GM12873 (cell line): Measurements from ENCODE around the gene GHDC.

Experiments
- CTCF ChIP-seq: IDR thresholded peaks from 2 replicates; pipeline ENCODE4 v1.5.1; 2012; ENCODE audit warnings: low read depth, mild to moderate bottlenecking, moderate library complexity, low read length, control low read depth; ENCODE audit not compliant: insufficient read depth; ENCODE audit errors: missing control alignments

GHDC gene

GRCh38 chr17:42163696-42164407, 30.4 kb downstream of the GHDC start:
- no peak for TF ChIP-seq CTCF

GRCh38 chr17:42163113-42163512, 31.2 kb downstream of the GHDC start:
- peak; percentile 78 for TF ChIP-seq CTCF

GRCh38 chr17:42160531-42160910, 33.8 kb downstream of the GHDC start:
- TF ChIP-seq CTCF = no peak

GRCh38 chr17:42159796-42160530, 34.3 kb downstream of the GHDC start:
- TF ChIP-seq CTCF = no peak

GRCh38 chr17:42155614-42156045, 38.7 kb downstream of the GHDC start:
- TF ChIP-seq CTCF = no peak

GRCh38 chr17:42153919-42154742, 40.2 kb downstream of the GHDC start:
- TF ChIP-seq CTCF = no peak
